Endothelial cell of umbilical vein (primary cell): ENCODE measurements around the gene USH1G.

Experiments used
- EZH2 ChIP-seq: IDR thresholded peaks from 2 replicates; pipeline ENCODE4 v1.6.1; 2012; ENCODE audit warnings: borderline replicate concordance, low read depth, mild to moderate bottlenecking, moderate library complexity, low read length, inconsistent platforms; ENCODE audit not compliant: severe bottlenecking
- FOS ChIP-seq: IDR thresholded peaks from 2 replicates; pipeline ENCODE4 v1.6.1; 2011; ENCODE audit warnings: mild to moderate bottlenecking, low read length, moderate library complexity, borderline replicate concordance; ENCODE audit not compliant: insufficient read depth
- GATA2 ChIP-seq: IDR thresholded peaks from 2 replicates; pipeline ENCODE4 v1.7.0; 2011; ENCODE audit warnings: low read depth, mild to moderate bottlenecking, moderate library complexity, mixed read lengths, low read length; ENCODE audit not compliant: insufficient read length, insufficient read depth
- MYC ChIP-seq: IDR thresholded peaks from one replicate; pipeline ENCODE4 v1.6.1; 2011; ENCODE audit warnings: mild to moderate bottlenecking, low read depth, low read length
- POLR2A ChIP-seq: IDR thresholded peaks from 2 replicates; pipeline ENCODE4 v1.6.1; 2012; ENCODE audit warnings: low read depth, mild to moderate bottlenecking, control low read depth, low read length
- POLR2AphosphoS5 ChIP-seq: IDR thresholded peaks from 2 replicates; pipeline ENCODE4 v1.6.1; 2012; ENCODE audit warnings: low read depth, mild to moderate bottlenecking, control low read depth, low read length, moderate library complexity; ENCODE audit not compliant: insufficient read depth
- TF ChIP-seq, protein P1 (sequence below), 2 donors: IDR thresholded peaks; 1 replicate in 1 of 2; 2 replicates in 1 of 2; pipeline ENCODE4 v1.5.1; 2011; ENCODE audit warnings: low read length in 2 of 2, mild to moderate bottlenecking in 2 of 2, moderate library complexity in 2 of 2, control low read depth in 1 of 2, inconsistent platforms in 1 of 2, low read depth in 1 of 2; ENCODE audit not compliant: insufficient read depth in 1 of 2; ENCODE audit errors: extremely low read depth in 1 of 2

DNA sequence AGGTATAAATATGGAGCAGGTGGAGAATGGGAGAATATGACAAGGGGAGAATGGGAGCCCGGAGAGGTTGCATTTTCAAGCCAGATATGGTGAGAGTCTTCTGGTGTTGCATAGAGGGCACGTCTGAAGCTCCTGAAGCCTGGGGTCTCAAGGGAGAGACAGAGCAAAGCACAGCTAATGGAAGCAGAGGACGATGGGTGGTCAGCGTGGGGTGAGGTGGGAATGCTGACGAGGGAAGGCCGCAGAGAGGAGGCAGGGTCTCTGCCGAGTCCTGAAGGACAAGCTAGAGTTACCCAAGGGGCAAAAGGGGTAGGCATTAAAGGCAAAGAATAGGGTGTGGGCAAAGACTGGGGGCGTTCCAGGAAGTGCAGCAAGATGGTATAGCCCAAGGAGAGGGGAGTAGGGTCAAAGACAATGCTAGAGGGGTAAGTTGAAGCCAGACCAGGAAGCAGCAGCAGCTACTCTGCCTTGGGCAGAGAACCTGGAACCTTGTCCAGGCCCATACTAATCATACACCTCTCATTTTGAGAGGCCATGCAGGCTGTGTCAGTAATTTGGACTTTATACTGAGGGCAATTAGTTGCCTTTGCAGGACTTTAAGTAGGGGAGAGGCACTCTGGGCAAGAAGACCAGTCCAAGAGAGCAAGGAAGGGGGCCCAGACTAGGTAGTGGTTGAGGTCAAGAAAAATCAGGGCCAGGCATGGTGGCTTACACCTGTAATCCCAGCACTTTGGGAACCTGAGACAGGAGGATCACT lies 15.3 kb upstream of the USH1G start:
- TF ChIP-seq, protein P1, sequence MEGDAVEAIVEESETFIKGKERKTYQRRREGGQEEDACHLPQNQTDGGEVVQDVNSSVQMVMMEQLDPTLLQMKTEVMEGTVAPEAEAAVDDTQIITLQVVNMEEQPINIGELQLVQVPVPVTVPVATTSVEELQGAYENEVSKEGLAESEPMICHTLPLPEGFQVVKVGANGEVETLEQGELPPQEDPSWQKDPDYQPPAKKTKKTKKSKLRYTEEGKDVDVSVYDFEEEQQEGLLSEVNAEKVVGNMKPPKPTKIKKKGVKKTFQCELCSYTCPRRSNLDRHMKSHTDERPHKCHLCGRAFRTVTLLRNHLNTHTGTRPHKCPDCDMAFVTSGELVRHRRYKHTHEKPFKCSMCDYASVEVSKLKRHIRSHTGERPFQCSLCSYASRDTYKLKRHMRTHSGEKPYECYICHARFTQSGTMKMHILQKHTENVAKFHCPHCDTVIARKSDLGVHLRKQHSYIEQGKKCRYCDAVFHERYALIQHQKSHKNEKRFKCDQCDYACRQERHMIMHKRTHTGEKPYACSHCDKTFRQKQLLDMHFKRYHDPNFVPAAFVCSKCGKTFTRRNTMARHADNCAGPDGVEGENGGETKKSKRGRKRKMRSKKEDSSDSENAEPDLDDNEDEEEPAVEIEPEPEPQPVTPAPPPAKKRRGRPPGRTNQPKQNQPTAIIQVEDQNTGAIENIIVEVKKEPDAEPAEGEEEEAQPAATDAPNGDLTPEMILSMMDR (IDR thresholded peaks at IDR 0.05; ENCODE audit: extremely low read depth in 1 of 2, insufficient read depth in 1 of 2, low read depth in 1 of 2, low read length in 2 of 2), result no peak
- no peak for TF ChIP-seq POLR2A
- TF ChIP-seq POLR2AphosphoS5, result no peak
- TF ChIP-seq EZH2, result no peak
- no peak for TF ChIP-seq MYC
- TF ChIP-seq FOS, result no peak
- no peak for TF ChIP-seq GATA2
